SK-N-SH (cell line): ENCODE data around the gene MRPL17. TPM values are rescaled to one million over a fixed set of nuclear protein-coding genes. Genes with fewer than 3 reads are reported as not detected.

Experiments used
- CTCF ChIA-PET: fragments of 300-600, 350-600 bp; formaldehyde crosslinking; extraction: SDS; loops from one replicate; lab custom pipeline; 2021; lab: Yijun Ruan, JAX
- POLR2A ChIA-PET: fragments of 350-600 bp; sonication (Branson Sonifier 250); formaldehyde crosslinking; extraction: SDS; loops from one replicate; lab custom pipeline; 2020; ENCODE audit warnings: antibody characterized with exemption, inconsistent platforms; lab: Yijun Ruan, JAX
- DNase-seq: peaks from one replicate; pipeline ENCODE4 v3.0.0; 2012
- H2AFZ ChIP-seq: fragments of 200-600 bp; sonication (generic); 2 replicates; pipeline ENCODE4 v1.8.1; 2016; ENCODE audit warnings: antibody characterized with exemption, mild to moderate bottlenecking, low read depth
- H3F3A ChIP-seq: fragments of 200-600 bp; sonication (generic); replicated peaks from 2 replicates; pipeline ENCODE3; 2016; ENCODE audit warnings: antibody characterized with exemption, mild to moderate bottlenecking; ENCODE audit not compliant: insufficient read depth
- H3K27ac ChIP-seq, 2 experiments: fragments of 200-500 bp in 1 of 2; fragments of 200-600 bp in 1 of 2; sonication (Bioruptor generic) in 1 of 2; sonication (generic), shearing (Covaris generic) in 1 of 2; 2 replicates each; pipeline versions ENCODE4 v1.5.1 to v1.6.1; 2014 to 2016; ENCODE audit warnings: low read depth in 2 of 2, inconsistent platforms in 1 of 2, low read length in 1 of 2, mild to moderate bottlenecking in 1 of 2, mixed read lengths in 1 of 2
- H3K27me3 ChIP-seq: fragments of 200-600 bp; sonication (generic), shearing (Covaris generic); 2 replicates; pipeline ENCODE4 v1.6.1; 2016; ENCODE audit warnings: mixed run types; ENCODE audit not compliant: insufficient read depth
- H3K36me3 ChIP-seq, 2 experiments: fragments of 200-500 bp in 1 of 2; fragments of 200-600 bp in 1 of 2; sonication (Bioruptor generic) in 1 of 2; sonication (generic) in 1 of 2; replicated peaks in 1 of 2; 2 replicates each; pipeline versions ENCODE3 to v1.5.1; 2014 to 2016; ENCODE audit warnings: low read length in 1 of 2, mild to moderate bottlenecking in 1 of 2; ENCODE audit not compliant: insufficient read depth in 2 of 2, control insufficient read depth in 1 of 2
- H3K4me1 ChIP-seq, 2 experiments: fragments of 200-500 bp in 1 of 2; fragments of 200-600 bp in 1 of 2; sonication (Bioruptor generic) in 1 of 2; sonication (generic), shearing (Covaris generic) in 1 of 2; 2 replicates each; pipeline versions ENCODE4 v1.5.1 to v1.6.1; 2014 to 2016; ENCODE audit warnings: low read depth in 1 of 2, low read length in 1 of 2, mixed run types in 1 of 2; ENCODE audit not compliant: insufficient read depth in 2 of 2, control insufficient read depth in 1 of 2
- H3K4me2 ChIP-seq: fragments of 200-600 bp; sonication (generic), shearing (Covaris generic); 2 replicates; pipeline ENCODE4 v1.6.1; 2017; ENCODE audit warnings: mixed run types
- H3K4me3 ChIP-seq, 2 experiments: fragments of 200-500 bp in 1 of 2; fragments of 200-600 bp in 1 of 2; sonication (Bioruptor generic) in 1 of 2; sonication (generic), shearing (Covaris generic) in 1 of 2; 2 replicates each; pipeline versions ENCODE4 v1.5.1 to v1.8.1; 2014 to 2016; ENCODE audit warnings: low read depth in 2 of 2, inconsistent platforms in 1 of 2, low read length in 1 of 2, mild to moderate bottlenecking in 1 of 2, mixed read lengths in 1 of 2, moderate library complexity in 1 of 2
- H3K79me2 ChIP-seq: fragments of 200-600 bp; sonication (generic); 2 replicates; pipeline ENCODE4 v1.8.1; 2017; ENCODE audit warnings: mild to moderate bottlenecking; ENCODE audit not compliant: insufficient read depth
- H3K9ac ChIP-seq: fragments of 200-600 bp; sonication (generic); 2 replicates; pipeline ENCODE4 v1.6.1; 2017; ENCODE audit warnings: mixed run types
- H3K9me2 ChIP-seq: fragments of 200-600 bp; sonication (generic); 2 replicates; pipeline ENCODE4 v1.6.1; 2017; ENCODE audit warnings: mixed run types
- H3K9me3 ChIP-seq: fragments of 200-600 bp; sonication (generic); 2 replicates; pipeline ENCODE4 v1.6.1; 2017; ENCODE audit warnings: mixed run types, mild to moderate bottlenecking, moderate library complexity
- H4K20me1 ChIP-seq: fragments of 200-600 bp; sonication (generic); 2 replicates; pipeline ENCODE4 v1.6.1; 2017; ENCODE audit warnings: mild to moderate bottlenecking, mixed run types; ENCODE audit not compliant: insufficient read depth
- CHD2 ChIP-seq: fragments of 150-350 bp; IDR thresholded peaks from 2 replicates; pipeline ENCODE4 v1.6.1; 2018; ENCODE audit warnings: low read length; ENCODE audit not compliant: partially characterized antibody
- ELF1 ChIP-seq: IDR thresholded peaks from 2 replicates; pipeline ENCODE4 v1.4.0; 2012
- EP300 ChIP-seq, 2 experiments: IDR thresholded peaks; 2 replicates each; pipeline versions ENCODE4 v1.4.0 to v1.6.1; 2012; ENCODE audit warnings: borderline replicate concordance in 1 of 2, low read depth in 1 of 2, low read length in 1 of 2
- EZH2phosphoT487 ChIP-seq: fragments of 200-600 bp; sonication (generic); IDR thresholded peaks from 2 replicates; pipeline ENCODE4 v1.6.1; 2017; ENCODE audit warnings: low read depth, mixed run types, mild to moderate bottlenecking, antibody characterized with exemption, moderate library complexity, borderline replicate concordance
- GATA2 ChIP-seq: sonication (generic); formaldehyde crosslinking; IDR thresholded peaks from 2 replicates; pipeline ENCODE4 v1.5.0; 2020; ENCODE audit warnings: mild to moderate bottlenecking, missing genetic modification reagents
- JUND ChIP-seq: IDR thresholded peaks from 2 replicates; pipeline ENCODE4 v1.4.0; 2012
- MEF2A ChIP-seq: IDR thresholded peaks from 2 replicates; pipeline ENCODE4 v1.4.0; 2012; ENCODE audit warnings: low read depth, borderline replicate concordance
- MXI1 ChIP-seq: IDR thresholded peaks from 2 replicates; pipeline ENCODE4 v1.6.1; 2012; ENCODE audit warnings: mild to moderate bottlenecking, low read depth, low read length, improper control_type of control experiment
- NFIC ChIP-seq: IDR thresholded peaks from 2 replicates; pipeline ENCODE4 v1.4.0; 2012; ENCODE audit warnings: borderline replicate concordance
- RXRA ChIP-seq: IDR thresholded peaks from 2 replicates; pipeline ENCODE4 v1.4.0; 2012; ENCODE audit warnings: low read depth, mild to moderate bottlenecking, borderline replicate concordance
- SIN3A ChIP-seq: IDR thresholded peaks from 2 replicates; pipeline ENCODE4 v1.6.1; 2012; ENCODE audit warnings: low read depth, mild to moderate bottlenecking, low read length, moderate library complexity, borderline replicate concordance
- TEAD4 ChIP-seq: IDR thresholded peaks from 2 replicates; pipeline ENCODE4 v1.4.0; 2012; ENCODE audit warnings: mild to moderate bottlenecking, borderline replicate concordance; ENCODE audit not compliant: insufficient read depth
- WGBS: methylation state at CpG from one replicate; pipeline ENCODE4 v1.1.6; 2017; ENCODE audit warnings: low lambda C conversion rate; 5-methylcytosine and 5-hydroxymethylcytosine counted together
- polyA plus RNA-seq, 3 experiments: library from polyadenylated mRNA; depleted of rRNA; stranded (reverse); fragments of >200 nt; gene quantifications; 2 replicates each; pipeline ENCODE4 v1.2.3, GENCODE V29; 2012
- TF ChIP-seq, protein P1 (sequence below): fragments of 150-350 bp; IDR thresholded peaks from 2 replicates; pipeline ENCODE4 v1.6.1; 2017; ENCODE audit warnings: antibody characterized with exemption, low read length, low read depth, borderline replicate concordance
- TF ChIP-seq, protein P2 (sequence below): fragments of 200-600 bp; sonication (generic); IDR thresholded peaks from 2 replicates; pipeline ENCODE4 v1.6.1; 2017; ENCODE audit warnings: antibody characterized with exemption, mild to moderate bottlenecking, moderate library complexity
- TF ChIP-seq, protein P3 (sequence below): fragments of 150-350 bp; IDR thresholded peaks from 2 replicates; pipeline ENCODE4 v1.6.1; 2016; ENCODE audit warnings: mild to moderate bottlenecking, low read depth, low read length
- TF ChIP-seq, protein P4 (sequence below): IDR thresholded peaks from 2 replicates; pipeline ENCODE4; 2012

MRPL17 gene
- polyA plus RNA-seq, 1 of the 3 experiments (the other 2 are of a cell fraction) = 88.6 TPM

DNA sequence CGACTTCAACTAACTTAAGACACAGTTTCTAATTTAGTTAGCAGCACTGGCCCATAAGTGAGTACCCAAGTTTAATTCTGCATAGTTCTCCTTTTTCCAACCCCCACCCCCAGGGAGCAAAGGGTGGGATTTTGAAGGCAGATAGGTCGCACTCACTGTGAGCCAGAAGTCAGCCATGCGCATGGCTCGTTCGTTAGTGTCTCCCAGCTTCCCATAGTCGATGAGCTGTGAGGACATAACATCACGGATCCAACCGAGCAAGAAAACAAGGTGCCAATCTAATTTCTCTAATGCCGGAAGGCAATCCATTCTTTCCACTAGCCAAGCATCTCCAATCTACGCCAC lies 577 bp downstream of the MRPL17 start:
- POLR2A ChIA-PET = interaction anchor here (0.9 to 3.1 kb wide), 8 partner anchors 36 to 214 kb away, joined by 3 to 22 read pairs (median 6); partner anchors contain the start of genes ARFIP2, ILK, RRP8 and TAF10
- CTCF ChIA-PET = interaction anchor here (0.8 to 2.7 kb wide), 16 partner anchors 10 to 304 kb away, joined by 3 to 19 read pairs (median 8); partner anchors contain the start of genes ILK and TAF10
- Histone ChIP-seq H3K4me1 (peaks cover 5 to 14% of the 10 kb centered on the region in 2 experiments; a peak in 3 of 4 replicates), H3K9me2 (no peaks in the 10 kb centered on the region), H3F3A (peaks cover 11% of the 10 kb centered on the region), H2AFZ (peak overlapping the region; percentile 93), H3K4me2 (peak overlapping the region; percentile 94), H3K36me3 (peaks cover 22 to 29% of the 10 kb centered on the region in 2 experiments), H3K4me3 (peak overlapping the region; percentile 99), H3K27ac (peak overlapping the region; percentile 76 to 95; a peak in 3 of 4 replicates), H3K9me3 (no peaks in the 10 kb centered on the region), H4K20me1 (peaks cover 5% of the 10 kb centered on the region; the same call in 1 of the 2 replicates), H3K9ac (peak overlapping the region; percentile 91), H3K27me3 (no peaks in the 10 kb centered on the region), H3K79me2 (peaks cover 35% of the 10 kb centered on the region)
- TF ChIP-seq RXRA (no peak), NFIC (no peak), MEF2A (no peak), ELF1 (no peak), CHD2 (no peak), SIN3A (no peak), MXI1 (no peak), GATA2 (CRISPR knock-in tag) (no peak), TEAD4 (no peak), EZH2phosphoT487 (no peak), EP300 (IDR thresholded peaks at IDR 0.05; ENCODE audit: borderline replicate concordance in 1 of 2, low read depth in 1 of 2, low read length in 1 of 2) (no peak), JUND (no peak)
- TF ChIP-seq, protein P1, sequence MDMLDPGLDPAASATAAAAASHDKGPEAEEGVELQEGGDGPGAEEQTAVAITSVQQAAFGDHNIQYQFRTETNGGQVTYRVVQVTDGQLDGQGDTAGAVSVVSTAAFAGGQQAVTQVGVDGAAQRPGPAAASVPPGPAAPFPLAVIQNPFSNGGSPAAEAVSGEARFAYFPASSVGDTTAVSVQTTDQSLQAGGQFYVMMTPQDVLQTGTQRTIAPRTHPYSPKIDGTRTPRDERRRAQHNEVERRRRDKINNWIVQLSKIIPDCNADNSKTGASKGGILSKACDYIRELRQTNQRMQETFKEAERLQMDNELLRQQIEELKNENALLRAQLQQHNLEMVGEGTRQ = no peak
- TF ChIP-seq, protein P2, sequence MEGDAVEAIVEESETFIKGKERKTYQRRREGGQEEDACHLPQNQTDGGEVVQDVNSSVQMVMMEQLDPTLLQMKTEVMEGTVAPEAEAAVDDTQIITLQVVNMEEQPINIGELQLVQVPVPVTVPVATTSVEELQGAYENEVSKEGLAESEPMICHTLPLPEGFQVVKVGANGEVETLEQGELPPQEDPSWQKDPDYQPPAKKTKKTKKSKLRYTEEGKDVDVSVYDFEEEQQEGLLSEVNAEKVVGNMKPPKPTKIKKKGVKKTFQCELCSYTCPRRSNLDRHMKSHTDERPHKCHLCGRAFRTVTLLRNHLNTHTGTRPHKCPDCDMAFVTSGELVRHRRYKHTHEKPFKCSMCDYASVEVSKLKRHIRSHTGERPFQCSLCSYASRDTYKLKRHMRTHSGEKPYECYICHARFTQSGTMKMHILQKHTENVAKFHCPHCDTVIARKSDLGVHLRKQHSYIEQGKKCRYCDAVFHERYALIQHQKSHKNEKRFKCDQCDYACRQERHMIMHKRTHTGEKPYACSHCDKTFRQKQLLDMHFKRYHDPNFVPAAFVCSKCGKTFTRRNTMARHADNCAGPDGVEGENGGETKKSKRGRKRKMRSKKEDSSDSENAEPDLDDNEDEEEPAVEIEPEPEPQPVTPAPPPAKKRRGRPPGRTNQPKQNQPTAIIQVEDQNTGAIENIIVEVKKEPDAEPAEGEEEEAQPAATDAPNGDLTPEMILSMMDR = no peak
- TF ChIP-seq, protein P3, sequence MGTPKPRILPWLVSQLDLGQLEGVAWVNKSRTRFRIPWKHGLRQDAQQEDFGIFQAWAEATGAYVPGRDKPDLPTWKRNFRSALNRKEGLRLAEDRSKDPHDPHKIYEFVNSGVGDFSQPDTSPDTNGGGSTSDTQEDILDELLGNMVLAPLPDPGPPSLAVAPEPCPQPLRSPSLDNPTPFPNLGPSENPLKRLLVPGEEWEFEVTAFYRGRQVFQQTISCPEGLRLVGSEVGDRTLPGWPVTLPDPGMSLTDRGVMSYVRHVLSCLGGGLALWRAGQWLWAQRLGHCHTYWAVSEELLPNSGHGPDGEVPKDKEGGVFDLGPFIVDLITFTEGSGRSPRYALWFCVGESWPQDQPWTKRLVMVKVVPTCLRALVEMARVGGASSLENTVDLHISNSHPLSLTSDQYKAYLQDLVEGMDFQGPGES = no peak
- TF ChIP-seq, protein P4, sequence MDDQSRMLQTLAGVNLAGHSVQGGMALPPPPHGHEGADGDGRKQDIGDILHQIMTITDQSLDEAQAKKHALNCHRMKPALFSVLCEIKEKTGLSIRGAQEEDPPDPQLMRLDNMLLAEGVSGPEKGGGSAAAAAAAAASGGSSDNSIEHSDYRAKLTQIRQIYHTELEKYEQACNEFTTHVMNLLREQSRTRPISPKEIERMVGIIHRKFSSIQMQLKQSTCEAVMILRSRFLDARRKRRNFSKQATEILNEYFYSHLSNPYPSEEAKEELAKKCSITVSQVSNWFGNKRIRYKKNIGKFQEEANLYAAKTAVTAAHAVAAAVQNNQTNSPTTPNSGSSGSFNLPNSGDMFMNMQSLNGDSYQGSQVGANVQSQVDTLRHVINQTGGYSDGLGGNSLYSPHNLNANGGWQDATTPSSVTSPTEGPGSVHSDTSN = no peak
- 0% methylated on average over 10 of the region's 10 CpGs for WGBS
- no peak for DNase-seq
